ENCODE data around the gene ZNF496. TPM values are rescaled to one million over a fixed set of nuclear protein-coding genes. Genes with fewer than 3 reads are reported as not detected.

Gene ZNF496
- total and polyA plus RNA-seq, 2 donors (not counting 1 experiment from before 2014, with no cell fraction given): 10.0 to 20.0 TPM

- Histone ChIP-seq H3K36me3 (ENCODE audit: control insufficient read depth, insufficient read depth, low read length) (no peaks in the 10 kb centered on the region), H4K20me1 (ENCODE audit: control insufficient read depth, extremely low read depth, insufficient read depth, low read length) (no peaks in the 10 kb centered on the region), H3K27ac (ENCODE audit: insufficient read depth, low read length) (no peak overlapping the region), H3K9ac (ENCODE audit: insufficient read depth, low read length) (no peak overlapping the region), H3K79me2 (ENCODE audit: control insufficient read depth, insufficient read depth, low read length) (no peaks in the 10 kb centered on the region), H2AFZ (ENCODE audit: low read length) (no peak overlapping the region), H3K4me2 (ENCODE audit: extremely low read depth, insufficient read depth, low read length) (no peak overlapping the region), H3K9me3 (ENCODE audit: control insufficient read depth, insufficient read depth, low read depth, low read length) (no peaks in the 10 kb centered on the region), H3K27me3 (ENCODE audit: control insufficient read depth, insufficient read depth, low read length) (no peaks in the 10 kb centered on the region), H3K4me3 (replicated peaks in 1 of 4; ENCODE audit: control extremely low read depth in 1 of 4, insufficient read depth in 1 of 4, low read depth in 3 of 4, low read length in 4 of 4) (no peak overlapping the region), H3K4me1 (ENCODE audit: control insufficient read depth, extremely low read depth, insufficient read depth, low read length) (no peaks in the 10 kb centered on the region)
- DNase-seq (ENCODE audit: low read depth in 2 of 2): no peak
- no peak for TF ChIP-seq EZH2 (IDR thresholded peaks at IDR 0.05; ENCODE audit: low read length, missing control alignments)
- TF ChIP-seq, protein P1, sequence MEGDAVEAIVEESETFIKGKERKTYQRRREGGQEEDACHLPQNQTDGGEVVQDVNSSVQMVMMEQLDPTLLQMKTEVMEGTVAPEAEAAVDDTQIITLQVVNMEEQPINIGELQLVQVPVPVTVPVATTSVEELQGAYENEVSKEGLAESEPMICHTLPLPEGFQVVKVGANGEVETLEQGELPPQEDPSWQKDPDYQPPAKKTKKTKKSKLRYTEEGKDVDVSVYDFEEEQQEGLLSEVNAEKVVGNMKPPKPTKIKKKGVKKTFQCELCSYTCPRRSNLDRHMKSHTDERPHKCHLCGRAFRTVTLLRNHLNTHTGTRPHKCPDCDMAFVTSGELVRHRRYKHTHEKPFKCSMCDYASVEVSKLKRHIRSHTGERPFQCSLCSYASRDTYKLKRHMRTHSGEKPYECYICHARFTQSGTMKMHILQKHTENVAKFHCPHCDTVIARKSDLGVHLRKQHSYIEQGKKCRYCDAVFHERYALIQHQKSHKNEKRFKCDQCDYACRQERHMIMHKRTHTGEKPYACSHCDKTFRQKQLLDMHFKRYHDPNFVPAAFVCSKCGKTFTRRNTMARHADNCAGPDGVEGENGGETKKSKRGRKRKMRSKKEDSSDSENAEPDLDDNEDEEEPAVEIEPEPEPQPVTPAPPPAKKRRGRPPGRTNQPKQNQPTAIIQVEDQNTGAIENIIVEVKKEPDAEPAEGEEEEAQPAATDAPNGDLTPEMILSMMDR (conservative IDR thresholded peaks at IDR 0.05 in 1 of 2, IDR thresholded peaks at IDR 0.05 in 1 of 2; ENCODE audit: low read depth in 1 of 2, low read length in 2 of 2): no peak
Observed at GRCh38 chr1:247273013-247273412, 58.7 kb downstream of the ZNF496 start.

DNA sequence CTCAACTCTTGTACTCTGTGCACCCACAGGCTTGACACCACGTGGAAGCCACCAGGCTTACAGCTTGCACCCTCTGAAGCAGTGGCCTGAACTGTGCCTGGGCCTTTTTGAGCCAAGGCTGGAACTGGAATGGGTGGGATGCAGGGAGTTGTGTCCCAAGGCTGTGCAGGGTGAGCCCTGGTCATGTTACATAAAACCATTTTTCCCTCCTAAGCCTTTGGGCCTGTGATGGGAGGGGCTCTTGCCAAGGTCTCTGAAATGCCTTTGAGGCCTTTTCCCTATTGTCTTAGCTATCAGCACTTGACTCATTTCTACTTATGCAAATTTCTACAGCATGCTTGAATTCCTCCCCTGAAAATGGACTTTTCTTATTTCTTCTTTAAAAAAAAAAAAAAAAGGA lies 61.7 kb downstream of the ZNF496 start:
- H3K4me3 ChIP-seq (replicated peaks in 1 of 4; ENCODE audit: control extremely low read depth in 1 of 4, insufficient read depth in 1 of 4, low read depth in 3 of 4, low read length in 4 of 4): no peak overlapping the region
- no peaks in the 10 kb centered on the region for H3K4me1 ChIP-seq (ENCODE audit: control insufficient read depth, extremely low read depth, insufficient read depth, low read length)
- no peaks in the 10 kb centered on the region for H3K27me3 ChIP-seq (ENCODE audit: control insufficient read depth, insufficient read depth, low read length)
- no peaks in the 10 kb centered on the region for H3K9me3 ChIP-seq (ENCODE audit: control insufficient read depth, insufficient read depth, low read depth, low read length)
- H3K4me2 ChIP-seq (ENCODE audit: extremely low read depth, insufficient read depth, low read length): no peak overlapping the region
- no peaks in the 10 kb centered on the region for H4K20me1 ChIP-seq (ENCODE audit: control insufficient read depth, extremely low read depth, insufficient read depth, low read length)
- TF ChIP-seq, protein P1 (conservative IDR thresholded peaks at IDR 0.05 in 1 of 2, IDR thresholded peaks at IDR 0.05 in 1 of 2; ENCODE audit: low read depth in 1 of 2, low read length in 2 of 2): no peak
- no peaks in the 10 kb centered on the region for H3K79me2 ChIP-seq (ENCODE audit: control insufficient read depth, insufficient read depth, low read length)
- DNase-seq (ENCODE audit: low read depth in 2 of 2): no peak
- no peaks in the 10 kb centered on the region for H3K36me3 ChIP-seq (ENCODE audit: control insufficient read depth, insufficient read depth, low read length)
- H3K27ac ChIP-seq (ENCODE audit: insufficient read depth, low read length): no peak overlapping the region
- no peak overlapping the region for H2AFZ ChIP-seq (ENCODE audit: low read length)
- H3K9ac ChIP-seq (ENCODE audit: insufficient read depth, low read length): no peak overlapping the region

DNA sequence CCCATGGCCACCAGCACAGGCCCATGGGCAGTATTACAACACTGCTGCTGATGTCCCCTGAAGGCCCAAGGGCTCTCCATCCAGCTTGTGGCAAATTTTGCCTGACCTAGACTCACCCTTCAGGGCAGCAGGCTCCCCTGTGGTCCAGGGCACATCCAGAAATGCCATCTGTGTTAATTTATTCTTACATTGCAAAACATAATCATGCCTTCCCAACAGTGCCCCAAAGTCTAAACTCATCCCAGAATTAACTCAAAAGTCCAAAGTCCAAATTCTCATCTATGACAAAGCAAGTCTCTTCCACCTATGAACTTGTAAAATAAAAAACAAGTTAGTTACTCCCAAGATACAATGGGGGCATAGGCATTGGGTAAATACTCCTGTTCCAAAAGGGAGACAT lies 62.5 kb downstream of the ZNF496 start:
- H3K36me3 ChIP-seq (ENCODE audit: control insufficient read depth, insufficient read depth, low read length): no peaks in the 10 kb centered on the region
- no peak overlapping the region for H3K27ac ChIP-seq (ENCODE audit: insufficient read depth, low read length)
- no peak for TF ChIP-seq EZH2 (IDR thresholded peaks at IDR 0.05; ENCODE audit: low read length, missing control alignments)
- TF ChIP-seq, protein P1 (conservative IDR thresholded peaks at IDR 0.05 in 1 of 2, IDR thresholded peaks at IDR 0.05 in 1 of 2; ENCODE audit: low read depth in 1 of 2, low read length in 2 of 2): no peak
- no peak overlapping the region for H3K4me2 ChIP-seq (ENCODE audit: extremely low read depth, insufficient read depth, low read length)
- no peaks in the 10 kb centered on the region for H3K4me1 ChIP-seq (ENCODE audit: control insufficient read depth, extremely low read depth, insufficient read depth, low read length)
- no peaks in the 10 kb centered on the region for H3K27me3 ChIP-seq (ENCODE audit: control insufficient read depth, insufficient read depth, low read length)
- no peaks in the 10 kb centered on the region for H4K20me1 ChIP-seq (ENCODE audit: control insufficient read depth, extremely low read depth, insufficient read depth, low read length)
- H3K9ac ChIP-seq (ENCODE audit: insufficient read depth, low read length): no peak overlapping the region
- no peaks in the 10 kb centered on the region for H3K9me3 ChIP-seq (ENCODE audit: control insufficient read depth, insufficient read depth, low read depth, low read length)
- H3K4me3 ChIP-seq (replicated peaks in 1 of 4; ENCODE audit: control extremely low read depth in 1 of 4, insufficient read depth in 1 of 4, low read depth in 3 of 4, low read length in 4 of 4): no peak overlapping the region
- DNase-seq (ENCODE audit: low read depth in 2 of 2): no peak
- H2AFZ ChIP-seq (ENCODE audit: low read length): no peak overlapping the region
- H3K79me2 ChIP-seq (ENCODE audit: control insufficient read depth, insufficient read depth, low read length): no peaks in the 10 kb centered on the region

Data from fibroblast of lung (primary cell).